Liver (tissue), 3 donors: ENCODE results near the gene KHDRBS2.

ENCODE experiments used
- EGR1 ChIP-seq, 2 donors: IDR thresholded peaks; 2 replicates each; pipeline ENCODE4 v1.6.1; 2016 to 2018; ENCODE audit warnings: antibody characterized with exemption in 2 of 2, low read depth in 2 of 2
- FOXA1 ChIP-seq: IDR thresholded peaks from 2 replicates; pipeline ENCODE4 v1.6.1; 2016; ENCODE audit warnings: antibody characterized with exemption
- JUND ChIP-seq, 2 donors: IDR thresholded peaks; 2 replicates each; pipeline ENCODE4 v1.6.1; 2016; ENCODE audit warnings: antibody characterized with exemption in 2 of 2
- SP1 ChIP-seq: IDR thresholded peaks from 2 replicates; pipeline ENCODE4 v1.6.1; 2018; ENCODE audit warnings: antibody characterized with exemption, mild to moderate bottlenecking
- TAF1 ChIP-seq: conservative IDR thresholded peaks from 2 replicates; pipeline ENCODE4 v1.6.1; 2016; ENCODE audit warnings: antibody characterized with exemption, mild to moderate bottlenecking
- YY1 ChIP-seq: IDR thresholded peaks from 2 replicates; pipeline ENCODE4 v1.6.1; 2016; ENCODE audit warnings: antibody characterized with exemption, mild to moderate bottlenecking
- TF ChIP-seq, protein P1 (sequence below): fragments of 150-350 bp; IDR thresholded peaks from 2 replicates; pipeline ENCODE4 v1.5.1; 2017; ENCODE audit warnings: improper control_type of control experiment, low read depth, low read length; ENCODE audit not compliant: missing input control
- TF ChIP-seq, protein P2 (sequence below): IDR thresholded peaks from 2 replicates; pipeline ENCODE4 v1.6.1; 2016; ENCODE audit warnings: antibody characterized with exemption
- TF ChIP-seq, protein P3 (sequence below): IDR thresholded peaks from 2 replicates; pipeline ENCODE4 v1.6.1; 2016; ENCODE audit warnings: antibody characterized with exemption, mild to moderate bottlenecking
- donor health status: healthy.
- donor health status: healthy.

DNA sequence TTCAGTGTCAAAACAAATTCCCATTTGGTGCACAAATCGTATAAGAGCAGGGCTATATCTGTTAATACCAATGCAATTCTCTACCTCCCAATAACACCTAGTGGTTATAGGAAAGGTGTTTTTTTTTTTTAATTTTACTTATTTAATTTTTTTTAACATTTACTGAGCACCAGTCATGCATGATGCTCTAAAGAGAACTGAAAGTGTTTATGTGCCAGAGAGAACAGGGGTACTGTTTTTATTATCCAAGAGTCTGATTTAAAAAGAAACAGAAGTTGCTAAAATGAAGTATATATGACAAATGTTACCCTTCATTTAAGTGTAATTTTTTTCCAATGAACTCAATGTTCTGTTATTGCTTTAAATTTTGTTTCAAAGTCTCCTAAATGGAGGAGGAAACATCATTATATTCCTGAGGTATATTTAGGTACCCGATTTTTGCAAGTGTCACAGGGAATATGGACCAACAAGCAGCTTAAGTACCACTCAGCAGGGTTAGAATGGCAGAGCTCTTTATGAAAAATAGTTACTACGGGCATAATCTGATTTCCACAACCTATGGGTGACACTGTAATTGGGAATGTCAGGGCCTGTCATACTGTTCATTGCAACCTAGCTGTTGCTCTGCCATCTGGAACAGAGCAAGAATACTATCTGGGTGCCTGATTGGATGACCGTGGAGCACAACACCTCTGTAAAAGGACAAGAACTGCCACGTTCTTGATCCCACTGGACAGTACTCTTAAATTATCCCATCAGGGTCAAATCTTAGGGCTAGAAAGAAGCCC, 195.4 kb downstream of the KHDRBS2 start:
- TF ChIP-seq FOXA1 = no peak
- no peak for TF ChIP-seq TAF1
- TF ChIP-seq JUND (IDR thresholded peaks at IDR 0.05) = no peak
- TF ChIP-seq, protein P1, sequence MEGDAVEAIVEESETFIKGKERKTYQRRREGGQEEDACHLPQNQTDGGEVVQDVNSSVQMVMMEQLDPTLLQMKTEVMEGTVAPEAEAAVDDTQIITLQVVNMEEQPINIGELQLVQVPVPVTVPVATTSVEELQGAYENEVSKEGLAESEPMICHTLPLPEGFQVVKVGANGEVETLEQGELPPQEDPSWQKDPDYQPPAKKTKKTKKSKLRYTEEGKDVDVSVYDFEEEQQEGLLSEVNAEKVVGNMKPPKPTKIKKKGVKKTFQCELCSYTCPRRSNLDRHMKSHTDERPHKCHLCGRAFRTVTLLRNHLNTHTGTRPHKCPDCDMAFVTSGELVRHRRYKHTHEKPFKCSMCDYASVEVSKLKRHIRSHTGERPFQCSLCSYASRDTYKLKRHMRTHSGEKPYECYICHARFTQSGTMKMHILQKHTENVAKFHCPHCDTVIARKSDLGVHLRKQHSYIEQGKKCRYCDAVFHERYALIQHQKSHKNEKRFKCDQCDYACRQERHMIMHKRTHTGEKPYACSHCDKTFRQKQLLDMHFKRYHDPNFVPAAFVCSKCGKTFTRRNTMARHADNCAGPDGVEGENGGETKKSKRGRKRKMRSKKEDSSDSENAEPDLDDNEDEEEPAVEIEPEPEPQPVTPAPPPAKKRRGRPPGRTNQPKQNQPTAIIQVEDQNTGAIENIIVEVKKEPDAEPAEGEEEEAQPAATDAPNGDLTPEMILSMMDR = no peak
- TF ChIP-seq SP1 = no peak
- no peak for TF ChIP-seq YY1
- TF ChIP-seq EGR1 (IDR thresholded peaks at IDR 0.05; ENCODE audit: low read depth in 2 of 2) = no peak
- TF ChIP-seq, protein P2, sequence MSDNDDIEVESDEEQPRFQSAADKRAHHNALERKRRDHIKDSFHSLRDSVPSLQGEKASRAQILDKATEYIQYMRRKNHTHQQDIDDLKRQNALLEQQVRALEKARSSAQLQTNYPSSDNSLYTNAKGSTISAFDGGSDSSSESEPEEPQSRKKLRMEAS = no peak
- TF ChIP-seq, protein P3, sequence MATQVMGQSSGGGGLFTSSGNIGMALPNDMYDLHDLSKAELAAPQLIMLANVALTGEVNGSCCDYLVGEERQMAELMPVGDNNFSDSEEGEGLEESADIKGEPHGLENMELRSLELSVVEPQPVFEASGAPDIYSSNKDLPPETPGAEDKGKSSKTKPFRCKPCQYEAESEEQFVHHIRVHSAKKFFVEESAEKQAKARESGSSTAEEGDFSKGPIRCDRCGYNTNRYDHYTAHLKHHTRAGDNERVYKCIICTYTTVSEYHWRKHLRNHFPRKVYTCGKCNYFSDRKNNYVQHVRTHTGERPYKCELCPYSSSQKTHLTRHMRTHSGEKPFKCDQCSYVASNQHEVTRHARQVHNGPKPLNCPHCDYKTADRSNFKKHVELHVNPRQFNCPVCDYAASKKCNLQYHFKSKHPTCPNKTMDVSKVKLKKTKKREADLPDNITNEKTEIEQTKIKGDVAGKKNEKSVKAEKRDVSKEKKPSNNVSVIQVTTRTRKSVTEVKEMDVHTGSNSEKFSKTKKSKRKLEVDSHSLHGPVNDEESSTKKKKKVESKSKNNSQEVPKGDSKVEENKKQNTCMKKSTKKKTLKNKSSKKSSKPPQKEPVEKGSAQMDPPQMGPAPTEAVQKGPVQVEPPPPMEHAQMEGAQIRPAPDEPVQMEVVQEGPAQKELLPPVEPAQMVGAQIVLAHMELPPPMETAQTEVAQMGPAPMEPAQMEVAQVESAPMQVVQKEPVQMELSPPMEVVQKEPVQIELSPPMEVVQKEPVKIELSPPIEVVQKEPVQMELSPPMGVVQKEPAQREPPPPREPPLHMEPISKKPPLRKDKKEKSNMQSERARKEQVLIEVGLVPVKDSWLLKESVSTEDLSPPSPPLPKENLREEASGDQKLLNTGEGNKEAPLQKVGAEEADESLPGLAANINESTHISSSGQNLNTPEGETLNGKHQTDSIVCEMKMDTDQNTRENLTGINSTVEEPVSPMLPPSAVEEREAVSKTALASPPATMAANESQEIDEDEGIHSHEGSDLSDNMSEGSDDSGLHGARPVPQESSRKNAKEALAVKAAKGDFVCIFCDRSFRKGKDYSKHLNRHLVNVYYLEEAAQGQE = no peak
